Peyer's patch (tissue), 4 donors: Measurements from ENCODE around the gene AFAP1L1.

Source experiments
- CTCF ChIP-seq, 6 experiments: fragments of 450-650 bp in 4 of 6; fragments of 200-600 bp in 2 of 6; sonication (generic) in 1 of 6; IDR thresholded peaks; one replicate each; pipeline ENCODE4 v1.5.1; 2017 to 2019; ENCODE audit warnings: antibody characterized with exemption in 6 of 6, mild to moderate bottlenecking in 3 of 6, moderate library complexity in 1 of 6
- POLR2A ChIP-seq, 2 donors: fragments of 450-650 bp; IDR thresholded peaks; one replicate each; pipeline ENCODE4 v1.5.1; 2017; ENCODE audit warnings: antibody characterized with exemption in 2 of 2, mild to moderate bottlenecking in 2 of 2, moderate library complexity in 2 of 2

DNA sequence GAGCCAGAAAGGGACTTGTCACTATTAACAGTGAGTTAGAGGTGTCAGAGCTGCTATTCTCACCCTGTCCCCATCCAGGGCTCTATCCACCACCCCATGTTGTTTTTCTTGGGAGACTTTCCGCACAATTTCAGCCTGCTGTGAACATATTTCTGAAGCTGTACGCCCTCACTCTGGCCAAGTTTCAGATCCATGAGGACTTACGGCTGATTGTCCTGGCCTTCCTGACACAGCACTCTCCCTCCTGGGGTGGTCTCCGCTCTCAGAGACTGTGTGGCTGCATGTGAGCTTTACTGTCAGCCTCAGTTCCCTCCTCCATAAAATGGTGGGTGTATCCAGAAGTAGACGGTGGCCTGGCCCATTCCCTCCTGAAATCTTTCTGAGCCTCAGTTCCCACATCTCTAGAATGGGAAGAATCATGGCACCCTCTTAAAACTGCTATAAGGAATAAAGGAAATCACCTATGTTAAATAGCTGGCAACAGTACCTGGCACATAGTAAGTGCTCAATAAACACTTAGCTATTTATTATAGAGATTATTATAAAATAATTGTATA lies 108.2 kb downstream of the AFAP1L1 start:
- TF ChIP-seq POLR2A (IDR thresholded peaks at IDR 0.05) (no peak), CTCF (IDR thresholded peaks at IDR 0.05) (no peak)
